ENCODE results near the gene HMSD.

The HMSD gene

GRCh38 chr18:63997041-63997440, 47.9 kb downstream of the HMSD start:
- no peak for DNase-seq

- no peak for DNase-seq
These were observed 48.5 kb downstream of the HMSD start for GRCh38 chr18:63997606-63998005.

GRCh38 chr18:63999871-64000270, 50.8 kb downstream of the HMSD start:
- no peak for DNase-seq

- no peak for DNase-seq
These were observed 53.5 kb downstream of the HMSD start for GRCh38 chr18:64002581-64002980.

GRCh38 chr18:64009305-64009704, 60.2 kb downstream of the HMSD start:
- no peak for DNase-seq
